Stimulated activated CD4-positive, alpha-beta T cell treated with anti-CD3 and anti-CD28 coated beads, TNF-alpha, amount 100 ng/mL, for 1 hour (primary cell): ENCODE results near the gene UVSSA.

Source experiments
- DNase-seq, 3 donors: peaks; one replicate each; pipeline ENCODE4 v3.0.0-alpha.2; 2020; ENCODE audit warnings: low read depth in 3 of 3, low spot score in 1 of 3

UVSSA gene

GRCh38 chr4:1404573-1405253 is 57.7 kb downstream of the UVSSA start:
- DNase-seq, result no peak

GRCh38 chr4:1405254-1405635 is 58.2 kb downstream of the UVSSA start:
- no peak for DNase-seq

GRCh38 chr4:1405636-1406393 is 58.8 kb downstream of the UVSSA start:
- DNase-seq, result no peak

GRCh38 chr4:1406394-1406980 is 59.5 kb downstream of the UVSSA start, which contains the start of gene NKX1-1:
TSS of gene NKX1-1 (minus strand) at chr4:1406442. CDS start at chr4:1406442, 0 bp downstream.
- no peak for DNase-seq

- no peak for DNase-seq
Observed at GRCh38 chr4:1406981-1407656, 60.1 kb downstream of the UVSSA start.

- DNase-seq, result no peak
Observed at GRCh38 chr4:1407657-1408333, 60.8 kb downstream of the UVSSA start.

- DNase-seq, result no peak
Observed at GRCh38 chr4:1408418-1408817, 61.4 kb downstream of the UVSSA start.

- DNase-seq, result no peak
Observed at GRCh38 chr4:1409079-1409478, 62.1 kb downstream of the UVSSA start.

- DNase-seq, result no peak
Observed at GRCh38 chr4:1409491-1410425, 62.8 kb downstream of the UVSSA start.

- peak in 1 of 3 donors; percentile 25 for DNase-seq
Observed at GRCh38 chr4:1410491-1411325, 63.7 kb downstream of the UVSSA start.

GRCh38 chr4:1411436-1412375 is 64.7 kb downstream of the UVSSA start:
- DNase-seq, result no peak

GRCh38 chr4:1412376-1413203 is 65.6 kb downstream of the UVSSA start:
- no peak for DNase-seq

- no peak for DNase-seq
Observed at GRCh38 chr4:1413204-1413663, 66.2 kb downstream of the UVSSA start.

- no peak for DNase-seq
Observed at GRCh38 chr4:1413687-1414479, 66.9 kb downstream of the UVSSA start.

- DNase-seq, result no peak
Observed at GRCh38 chr4:1414831-1415680, 68.0 kb downstream of the UVSSA start.

- no peak for DNase-seq
Observed at GRCh38 chr4:1415681-1415981, 68.6 kb downstream of the UVSSA start.
